HG03175 (cell line): Measurements from ENCODE around the gene USP25.

Experiments
- ATAC-seq: cut with Tn5 transposase; IDR thresholded peaks from one replicate; pipeline ENCODE4 v1.9.1; 2021; ENCODE audit warnings: mild to moderate bottlenecking, moderate library complexity; ENCODE audit not compliant: unreplicated experiment

USP25 gene

DNA sequence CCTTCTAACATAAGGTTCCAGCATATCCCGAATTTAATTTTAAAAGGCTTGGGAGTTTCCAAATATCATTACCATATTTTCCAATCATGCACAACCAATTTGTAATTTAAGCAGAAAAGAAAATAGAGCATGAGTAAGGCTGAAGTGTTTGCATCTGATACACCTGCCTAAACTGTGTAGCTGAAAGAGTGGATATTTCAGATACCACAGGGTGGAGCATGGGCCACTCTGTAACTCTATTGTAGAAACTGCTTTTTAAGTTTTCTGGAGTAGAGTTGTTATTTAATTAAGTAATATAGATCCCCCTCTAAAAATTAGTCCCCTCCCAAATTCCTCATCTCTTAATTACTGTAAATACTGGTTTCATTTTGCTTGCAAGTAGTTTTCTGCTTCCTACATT, 199.8 kb downstream of the USP25 start:
- no peak for ATAC-seq
